Stimulated activated CD8-positive, alpha-beta memory T cell treated with anti-CD3 and anti-CD28 coated beads, Interleukin-7, amount 100 ng/mL, for 4 hours (primary cell): ENCODE data around the gene ADAMTS16.

Experiments used
- DNase-seq, 2 donors: peaks; one replicate each; pipeline ENCODE4 v3.0.0-alpha.2; 2020; ENCODE audit warnings: low read depth in 2 of 2

Gene ADAMTS16

DNA sequence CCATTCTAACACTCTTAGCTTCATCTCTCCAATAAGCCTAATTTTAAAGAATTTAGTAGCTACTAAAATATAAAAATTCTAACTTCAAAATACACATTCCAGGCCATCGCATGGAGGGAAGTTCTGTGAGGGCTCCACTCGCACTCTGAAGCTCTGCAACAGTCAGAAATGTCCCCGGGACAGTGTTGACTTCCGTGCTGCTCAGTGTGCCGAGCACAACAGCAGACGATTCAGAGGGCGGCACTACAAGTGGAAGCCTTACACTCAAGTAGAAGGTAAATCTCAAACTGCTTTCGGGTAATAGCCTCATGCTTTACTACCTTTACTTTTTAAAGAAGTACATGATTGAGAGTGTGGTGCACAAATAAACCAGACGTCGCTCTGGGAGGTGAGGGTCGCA is 94.8 kb downstream of the ADAMTS16 start:
- no peak for DNase-seq

DNA sequence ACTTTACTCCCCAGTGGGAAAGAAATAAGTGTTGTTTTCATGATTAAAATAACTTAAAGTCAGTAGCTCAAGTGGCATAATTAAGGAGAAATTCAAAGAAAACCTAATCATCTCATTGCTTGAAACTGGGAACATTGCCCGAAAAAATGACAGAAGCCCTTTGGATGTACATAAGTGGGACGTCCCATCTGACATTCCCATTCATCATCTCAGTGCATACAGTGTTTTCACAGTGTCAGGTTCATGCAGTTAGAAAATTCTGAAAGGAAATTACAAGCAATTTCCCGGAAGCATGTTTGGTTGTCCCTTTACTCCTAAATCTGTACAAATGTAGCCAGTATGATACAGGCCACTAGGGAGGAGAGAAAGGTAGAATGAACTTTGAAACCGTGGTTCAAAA is 95.6 kb downstream of the ADAMTS16 start:
- DNase-seq = no peak

DNA sequence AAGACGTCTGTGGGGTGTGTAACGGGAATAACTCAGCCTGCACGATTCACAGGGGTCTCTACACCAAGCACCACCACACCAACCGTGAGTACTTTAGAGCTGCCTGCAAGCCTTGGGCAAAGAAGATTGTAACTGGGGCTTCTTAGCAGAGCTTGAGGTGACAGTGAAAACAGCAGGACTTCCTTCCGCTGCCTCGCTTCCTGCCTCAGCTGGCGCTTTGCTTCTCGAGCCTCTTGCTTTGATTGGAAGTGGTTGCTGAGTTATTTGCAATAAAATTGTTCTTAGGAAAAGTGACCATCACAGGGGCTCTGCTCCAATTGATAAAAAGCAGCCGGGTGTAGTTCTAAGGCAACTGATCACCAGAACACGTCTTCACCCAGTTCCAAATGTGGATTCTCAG is 99.1 kb downstream of the ADAMTS16 start:
- no peak for DNase-seq

DNA sequence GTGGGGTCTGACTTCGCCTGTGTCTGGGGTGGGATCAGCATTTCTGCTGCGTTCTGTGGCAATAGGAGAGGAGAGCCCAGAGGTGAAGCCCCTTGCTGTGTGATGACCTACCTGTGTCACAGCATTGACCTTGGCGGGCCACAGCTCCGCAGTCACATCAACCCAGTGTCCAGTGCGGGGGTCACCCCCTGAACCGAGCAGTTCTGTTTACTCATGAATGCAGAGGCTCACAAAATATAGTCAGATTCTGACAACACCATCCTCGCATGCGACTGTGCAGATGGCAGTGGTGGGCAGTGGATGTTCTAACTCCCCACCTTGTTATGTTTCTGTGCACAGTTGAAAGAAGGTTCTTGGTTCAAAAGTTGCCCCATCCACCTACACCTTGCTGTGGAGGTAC is 100.1 kb downstream of the ADAMTS16 start:
- DNase-seq = no peak

DNA sequence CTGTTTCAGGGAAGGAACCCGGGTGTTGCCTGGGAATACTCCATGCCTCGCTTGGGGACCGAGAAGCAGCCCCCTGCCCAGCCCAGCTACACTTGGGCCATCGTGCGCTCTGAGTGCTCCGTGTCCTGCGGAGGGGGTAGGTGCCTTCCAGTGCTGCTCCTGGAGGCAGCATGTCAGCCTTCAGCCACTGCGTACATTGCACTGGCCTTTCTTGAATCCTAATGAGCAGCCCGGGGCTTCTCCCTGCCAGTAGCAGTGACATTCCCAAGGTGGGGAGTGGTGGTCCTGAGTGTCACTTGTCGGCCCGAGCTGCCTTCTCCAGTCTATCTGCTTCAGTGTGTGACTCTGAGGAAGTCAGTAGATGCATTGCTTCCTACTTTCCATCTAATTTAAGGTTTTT is 101.9 kb downstream of the ADAMTS16 start:
- no peak for DNase-seq

DNA sequence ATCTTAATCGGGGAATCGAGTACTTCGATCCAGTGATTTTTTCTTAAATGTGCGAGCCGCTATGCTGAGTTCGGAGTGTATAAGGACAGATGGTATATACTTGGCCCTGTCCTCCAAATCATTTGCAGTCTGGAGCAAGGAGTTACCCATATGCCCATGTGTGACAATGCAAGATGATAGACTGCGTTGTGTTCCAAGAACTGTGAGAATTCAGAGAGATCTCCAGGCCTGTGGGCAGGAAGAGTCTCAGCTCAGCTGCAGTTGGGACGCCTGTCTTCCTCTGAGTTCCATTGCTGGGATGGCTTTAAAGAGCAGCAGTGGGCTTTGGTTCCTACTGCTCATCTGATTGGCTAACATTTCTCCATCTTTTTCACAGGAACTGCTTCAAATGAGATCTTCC is 106.6 kb downstream of the ADAMTS16 start:
- no peak for DNase-seq

DNA sequence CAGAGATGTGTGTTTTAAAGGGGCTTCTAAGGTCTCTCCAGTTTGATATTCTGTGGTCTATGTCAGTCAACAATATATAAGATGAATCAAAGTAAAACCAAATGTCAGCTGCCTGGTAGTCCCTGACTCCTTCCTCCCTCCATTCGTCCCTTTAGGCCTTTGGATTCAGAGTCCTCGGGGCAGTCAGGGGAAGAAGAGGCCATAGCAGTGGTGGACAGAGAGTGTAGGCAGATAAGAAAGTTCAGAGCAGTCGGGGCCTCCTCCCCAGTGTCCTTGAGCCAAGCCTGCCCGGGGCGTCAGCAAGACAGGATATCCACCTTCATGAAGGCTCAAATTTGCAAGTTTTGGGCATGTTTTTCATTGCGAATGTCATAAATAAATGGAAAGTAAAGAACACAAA is 110.6 kb downstream of the ADAMTS16 start:
- DNase-seq = no peak

DNA sequence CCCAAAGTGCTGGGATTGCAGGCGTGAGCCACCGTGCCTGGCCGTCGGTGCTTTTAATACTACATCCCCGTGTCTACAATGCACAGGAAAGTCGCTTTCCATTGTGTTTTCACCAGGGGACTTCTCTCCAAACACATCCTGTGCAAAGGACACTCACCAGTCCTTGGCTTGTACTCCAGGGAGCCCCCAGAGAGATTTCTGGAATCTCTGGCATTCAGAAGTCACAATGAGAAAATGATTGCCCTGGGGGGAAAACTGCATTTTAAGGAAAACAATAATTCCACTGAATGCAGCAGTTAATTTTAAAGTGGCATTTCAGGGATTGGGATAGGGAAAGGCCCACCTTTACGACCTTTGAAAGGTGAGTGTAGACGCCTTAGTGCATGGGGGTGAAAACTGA is 112.0 kb downstream of the ADAMTS16 start:
- no peak for DNase-seq

DNA sequence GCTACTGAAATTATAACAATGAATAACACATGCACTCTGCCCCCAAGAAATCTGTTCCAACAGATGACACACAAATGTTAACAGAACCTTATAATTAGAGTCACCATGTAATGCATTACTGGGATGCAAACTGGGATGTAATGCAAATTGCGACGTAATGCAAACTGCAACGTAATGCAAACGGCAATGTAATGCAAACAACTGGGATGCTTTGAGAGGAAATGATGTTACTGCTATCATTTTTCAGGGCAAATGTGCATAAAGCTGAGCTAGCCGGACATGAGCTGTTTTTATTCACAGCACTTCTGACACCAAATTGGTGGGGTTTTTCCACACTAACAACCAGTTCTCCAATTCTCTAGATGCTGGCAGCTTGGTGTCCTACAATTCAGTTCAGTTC is 117.2 kb downstream of the ADAMTS16 start:
- DNase-seq = no peak

DNA sequence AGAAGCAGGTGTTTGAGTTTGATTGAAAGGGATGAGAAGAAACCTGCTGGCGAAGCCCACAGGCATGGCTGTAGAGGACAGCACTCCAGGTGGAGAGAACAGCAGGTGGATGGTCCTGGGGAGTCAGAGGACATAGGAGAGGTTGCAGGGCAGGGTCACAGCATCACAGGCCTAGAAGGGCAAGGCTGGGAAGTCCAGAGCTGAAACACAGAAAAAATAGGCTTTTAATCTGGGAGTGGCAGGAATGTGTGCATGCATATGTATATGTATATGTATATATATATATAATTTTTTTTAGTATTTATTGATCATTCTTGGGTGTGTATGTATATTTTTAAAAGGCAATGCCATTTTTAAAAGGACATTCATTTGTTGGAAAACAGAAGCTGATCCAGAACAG is 118.4 kb downstream of the ADAMTS16 start:
- DNase-seq = no peak

DNA sequence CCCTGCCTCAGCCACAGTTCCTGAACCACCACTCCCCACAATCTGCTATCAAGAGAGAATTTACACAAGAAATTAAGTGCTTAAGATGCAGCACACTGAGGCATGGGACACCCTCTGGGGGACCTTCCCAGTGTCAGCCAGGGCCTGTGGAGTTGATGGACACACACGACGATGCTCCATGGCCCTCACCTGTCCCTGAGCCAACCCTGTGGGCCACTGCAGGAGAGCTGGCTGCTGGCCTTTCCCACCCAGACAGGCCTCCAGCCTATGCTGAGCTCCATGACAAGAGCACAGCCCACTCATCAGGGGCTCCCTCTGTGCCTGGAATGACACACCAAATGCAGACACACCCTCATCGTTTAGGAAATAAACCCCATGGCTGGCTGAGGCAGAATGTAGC is 124.6 kb downstream of the ADAMTS16 start:
- DNase-seq = no peak

DNA sequence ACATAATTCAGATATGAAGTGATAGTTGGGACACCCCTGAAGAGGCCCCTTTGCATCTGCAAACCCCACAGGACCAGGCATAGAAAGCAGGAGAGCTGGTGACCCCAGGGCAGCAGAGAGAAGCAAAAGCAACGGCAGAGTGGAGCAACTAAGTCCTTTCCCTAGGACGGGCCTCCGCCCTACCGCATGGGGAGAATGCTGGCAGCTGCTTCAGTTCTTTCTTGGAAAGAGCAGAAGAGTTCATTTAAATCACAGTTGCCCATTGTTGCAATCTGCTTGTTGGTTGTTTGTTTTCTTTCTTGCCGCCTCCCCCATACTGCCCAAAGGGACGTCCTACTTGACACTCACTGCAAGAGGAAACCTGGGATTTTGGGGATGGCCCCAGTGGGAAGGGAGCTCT is 126.2 kb downstream of the ADAMTS16 start:
- no peak for DNase-seq

DNA sequence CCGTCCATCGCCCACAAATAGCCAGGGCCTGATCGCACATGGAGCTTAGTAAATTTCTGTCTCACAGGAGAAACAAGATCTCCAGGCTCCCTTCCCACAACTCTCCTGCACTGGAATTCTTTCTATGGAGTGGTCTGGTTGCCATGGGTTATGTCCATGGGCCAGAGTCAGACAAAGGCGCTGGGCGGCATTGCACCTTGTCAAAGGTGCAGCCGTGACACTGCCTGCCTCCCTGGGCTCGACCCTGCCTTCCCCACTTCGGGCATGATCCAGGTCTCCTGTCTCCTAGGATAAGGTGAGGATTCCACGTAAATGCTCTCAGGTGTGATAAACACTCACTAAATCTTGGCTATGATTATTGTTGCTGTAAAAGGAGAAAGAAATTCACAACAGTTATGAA is 130.0 kb downstream of the ADAMTS16 start:
- DNase-seq = no peak

DNA sequence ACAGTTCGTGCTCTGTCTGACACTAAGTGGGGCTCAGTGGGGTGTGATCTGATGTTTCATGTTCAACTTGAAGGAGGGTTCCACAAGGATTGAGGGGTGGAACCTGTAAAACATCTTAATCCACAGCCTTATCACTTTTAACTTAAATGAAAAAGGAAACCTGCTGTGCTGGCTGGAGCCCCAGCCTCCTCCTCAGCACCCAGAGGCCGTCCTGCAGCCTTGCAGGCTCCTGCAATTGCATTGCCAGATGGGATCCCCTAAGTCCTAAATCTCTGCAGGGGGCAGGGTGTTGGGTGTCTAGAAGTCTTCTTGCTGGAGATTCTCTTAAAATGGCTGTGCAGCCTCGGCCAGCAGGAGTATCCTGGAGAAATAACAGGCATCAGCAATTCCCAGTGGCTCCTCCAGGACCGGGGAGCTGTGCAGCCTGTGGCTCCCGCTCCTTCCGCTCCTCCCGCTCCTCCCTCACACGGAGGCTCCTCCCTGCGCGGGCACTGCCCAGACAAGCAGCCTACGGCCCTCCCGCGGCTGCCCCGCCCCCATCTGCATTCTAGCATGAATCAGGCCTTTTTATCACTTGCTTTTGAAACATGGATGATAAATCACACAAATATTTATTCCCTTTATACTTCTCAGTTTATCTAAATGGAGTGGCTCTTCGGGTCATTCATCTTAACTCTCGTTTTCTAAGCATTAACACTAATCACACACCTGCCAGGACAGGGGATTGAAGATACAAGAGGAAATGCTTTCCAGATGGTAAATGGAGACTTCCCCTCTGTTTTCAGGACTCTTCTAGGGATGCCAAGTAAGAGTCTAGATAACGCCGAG is 131.0 kb downstream of the ADAMTS16 start:
- no peak for DNase-seq

DNA sequence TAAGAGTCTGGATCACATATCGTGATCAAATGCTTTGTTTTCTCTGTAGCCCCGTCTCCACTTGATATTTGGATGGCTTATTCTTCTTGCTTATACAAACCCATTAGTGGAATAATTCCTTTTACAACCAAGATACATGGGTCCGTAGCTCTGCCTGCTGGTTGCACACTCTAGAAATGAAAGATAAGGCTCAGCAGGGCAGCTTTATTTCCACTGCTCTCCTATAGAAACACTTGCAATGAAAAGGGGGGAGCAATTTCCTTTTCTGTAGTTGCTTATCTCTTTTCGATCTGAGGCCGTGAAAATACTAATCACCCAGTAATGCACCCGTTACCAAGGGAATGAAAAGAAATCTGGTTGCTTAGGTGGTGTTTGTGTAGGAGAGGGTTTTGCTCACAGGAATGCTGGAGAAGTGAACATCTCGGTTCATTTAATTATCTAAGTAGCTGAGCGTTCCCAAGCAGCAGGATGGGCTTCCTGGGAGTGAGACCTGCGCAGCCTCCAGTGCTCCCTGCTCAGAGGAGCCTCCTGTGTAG is 131.7 kb downstream of the ADAMTS16 start:
- no peak for DNase-seq

DNA sequence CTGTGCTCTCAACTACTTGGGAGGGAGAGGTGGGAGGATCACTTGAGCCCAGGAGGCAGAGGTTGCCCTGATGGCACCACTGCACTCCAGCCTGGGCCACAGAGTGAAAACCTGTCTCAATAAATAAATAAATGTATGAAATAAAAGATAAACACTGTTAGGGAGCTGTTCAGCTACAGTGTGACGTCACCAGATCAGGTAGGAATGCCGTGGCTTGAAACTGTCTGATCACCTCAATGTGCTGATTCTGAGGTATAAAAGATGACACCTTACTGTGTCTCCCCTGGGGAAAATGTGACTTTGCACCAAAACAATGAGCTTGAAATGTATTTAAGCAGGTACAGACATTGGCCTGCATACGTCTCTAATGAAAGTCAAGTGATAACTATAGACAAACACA is 133.3 kb downstream of the ADAMTS16 start:
- no peak for DNase-seq

DNA sequence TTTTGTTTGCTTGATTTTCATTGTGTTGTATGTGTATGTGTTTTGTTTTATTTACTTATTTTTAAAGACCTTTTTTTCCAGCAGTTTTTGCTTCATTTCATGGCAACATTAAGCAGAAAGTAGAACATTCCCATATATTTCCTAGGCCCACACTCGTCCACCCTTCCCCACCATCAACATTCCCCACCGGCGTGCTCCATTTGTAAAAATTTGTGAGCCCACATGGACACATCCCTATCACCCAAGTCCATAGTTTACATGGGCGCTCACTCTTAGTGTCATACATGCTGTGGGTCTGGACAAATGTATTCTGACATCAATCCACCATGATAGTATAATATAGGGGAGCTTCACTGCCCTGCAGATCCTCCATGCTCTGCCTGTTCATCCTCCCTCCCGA is 133.8 kb downstream of the ADAMTS16 start:
- DNase-seq = no peak

DNA sequence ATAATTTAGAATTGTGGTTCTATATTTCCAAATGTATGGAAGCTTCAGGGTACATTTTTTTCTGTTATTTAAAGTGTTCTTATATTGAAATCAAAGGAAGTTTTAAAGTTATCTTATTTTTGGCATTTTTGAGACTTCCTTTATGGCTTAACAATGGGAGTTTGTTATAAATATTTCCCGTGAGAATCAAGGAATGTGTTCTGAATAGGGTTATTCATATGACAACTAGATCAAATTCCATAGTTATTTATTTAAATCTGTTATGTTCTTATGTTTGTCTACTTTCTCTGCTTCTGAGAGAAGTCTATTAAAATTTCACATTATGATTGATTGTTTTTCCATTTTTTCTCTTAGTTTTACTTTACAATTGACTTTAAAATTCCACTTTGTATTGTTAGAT is 135.1 kb downstream of the ADAMTS16 start:
- DNase-seq = no peak

DNA sequence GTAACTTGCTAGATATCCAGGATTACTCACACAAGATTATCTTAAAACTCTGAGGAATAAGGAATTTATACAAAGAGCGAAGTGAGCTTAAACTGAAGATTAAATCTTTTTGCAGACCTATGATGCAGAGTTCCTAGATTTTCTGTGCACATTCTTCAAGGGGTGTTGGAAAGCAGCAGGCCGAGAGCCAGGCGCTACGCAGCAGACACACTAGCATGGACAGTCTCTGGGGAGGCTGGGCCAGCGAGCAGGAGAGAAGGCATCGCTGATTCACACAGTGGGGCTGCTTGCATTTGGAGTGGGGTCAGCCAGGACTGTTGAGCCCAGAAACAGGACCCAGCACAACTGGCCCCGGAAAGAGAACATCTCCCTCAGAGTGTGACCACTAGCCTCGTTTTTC is 136.3 kb downstream of the ADAMTS16 start:
- DNase-seq = no peak

DNA sequence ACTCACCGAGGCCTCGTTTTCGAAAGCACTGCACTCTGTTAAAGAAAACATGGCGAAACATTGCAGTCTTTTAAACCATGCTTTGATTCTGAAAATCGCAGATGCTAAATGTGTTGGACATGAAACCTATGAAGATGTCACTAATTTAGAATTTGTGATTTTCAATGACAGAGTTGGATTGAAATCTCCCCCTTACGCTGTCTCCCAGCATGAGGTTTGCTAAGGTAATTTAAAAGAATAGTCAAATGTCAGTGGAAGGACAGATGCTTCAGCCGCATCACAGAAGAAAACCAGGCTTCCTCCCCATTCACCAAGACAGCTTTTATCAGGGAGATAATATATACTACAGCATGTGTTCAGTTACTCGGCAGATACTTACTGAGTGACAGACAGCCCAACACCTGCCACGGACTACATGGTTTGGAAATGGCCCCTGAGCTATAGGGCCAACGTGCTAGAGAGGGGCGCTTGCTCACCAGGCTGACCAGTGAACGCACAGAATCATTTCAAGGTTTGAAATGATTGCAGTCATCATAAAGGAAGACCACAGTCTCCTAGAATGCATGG is 136.9 kb downstream of the ADAMTS16 start:
- DNase-seq = no peak

DNA sequence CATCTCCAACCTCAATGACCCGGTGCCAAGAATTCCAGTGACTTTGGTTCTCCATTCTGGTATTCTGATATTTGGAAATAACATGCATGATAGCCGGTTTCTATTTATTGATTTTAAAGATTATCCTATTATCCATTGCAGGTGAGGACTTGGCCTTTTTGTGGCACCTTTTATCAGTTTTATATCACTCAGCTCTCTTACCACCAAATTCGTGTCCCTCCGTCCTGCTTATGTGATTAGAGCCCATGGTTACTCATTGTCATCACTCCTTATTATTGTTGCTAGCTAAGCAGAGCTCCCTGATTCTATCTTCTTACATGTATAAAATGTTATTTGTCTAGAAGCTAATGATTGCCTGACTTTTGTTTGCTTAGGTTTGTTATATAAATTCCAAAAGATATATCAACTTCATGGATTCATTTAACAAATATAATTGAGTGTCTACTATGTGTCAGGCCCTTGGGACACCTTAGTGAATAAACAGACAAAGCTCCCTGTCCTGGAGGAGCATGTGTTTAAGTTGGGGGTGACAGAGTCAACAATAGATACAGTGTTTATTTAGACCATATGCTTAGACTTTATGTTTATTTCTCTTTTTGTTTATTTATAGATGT is 138.2 kb downstream of the ADAMTS16 start:
- DNase-seq = no peak

DNA sequence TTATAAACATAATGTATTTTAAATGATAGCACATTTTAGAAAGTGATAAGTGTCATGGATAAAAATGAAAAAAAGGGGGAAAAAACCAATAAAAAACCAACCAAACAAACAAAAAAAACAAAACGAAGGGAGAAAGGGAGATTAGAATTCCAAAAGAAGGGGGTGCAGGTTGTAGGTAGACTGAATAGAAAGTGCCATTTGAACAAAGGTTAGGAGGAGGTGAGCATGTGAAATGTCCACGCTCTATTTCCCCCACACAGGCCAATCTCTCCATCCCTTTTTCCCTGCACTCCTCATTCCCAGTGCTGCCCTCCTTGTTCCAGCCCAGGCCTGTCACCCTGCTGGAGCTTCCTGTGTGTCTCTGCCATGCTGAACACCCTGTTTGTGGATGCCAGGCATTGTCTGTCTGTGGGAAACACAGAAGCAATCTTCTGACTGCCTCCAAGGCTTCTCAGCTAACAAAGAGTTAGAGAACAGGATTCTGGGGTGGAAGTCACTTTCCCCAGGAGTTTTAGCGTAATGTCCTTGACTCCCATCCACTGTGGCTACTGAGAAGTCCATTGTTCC is 138.8 kb downstream of the ADAMTS16 start:
- DNase-seq = no peak

DNA sequence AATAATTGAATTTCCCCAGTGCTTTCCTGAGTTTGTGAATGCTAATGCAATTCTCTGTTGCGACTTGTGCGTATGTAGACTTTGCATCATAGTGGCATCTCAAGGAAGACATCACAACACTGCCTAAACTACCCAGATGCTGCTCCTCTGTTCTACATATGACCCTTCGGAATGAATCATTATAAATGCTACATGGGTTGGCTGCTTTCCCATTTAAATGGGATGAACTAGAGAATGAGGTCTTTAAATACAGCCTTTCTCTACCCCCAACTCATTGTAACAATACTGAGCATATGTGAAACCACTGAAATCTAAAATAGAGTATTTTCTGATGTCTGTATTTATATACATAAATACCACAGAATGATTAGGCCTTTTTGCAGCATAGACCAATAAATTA is 145.8 kb downstream of the ADAMTS16 start:
- no peak for DNase-seq
